NOMO-1 treated with DMSO at 0.1 percent for 48 hours (cell line): ENCODE measurements around the gene NCDN.

Experiments
- DNase-seq: peaks from one replicate; lab custom pipeline; 2025; ENCODE audit not compliant: unreplicated experiment; lab: John Stamatoyannopoulos, UW

The NCDN gene

DNA sequence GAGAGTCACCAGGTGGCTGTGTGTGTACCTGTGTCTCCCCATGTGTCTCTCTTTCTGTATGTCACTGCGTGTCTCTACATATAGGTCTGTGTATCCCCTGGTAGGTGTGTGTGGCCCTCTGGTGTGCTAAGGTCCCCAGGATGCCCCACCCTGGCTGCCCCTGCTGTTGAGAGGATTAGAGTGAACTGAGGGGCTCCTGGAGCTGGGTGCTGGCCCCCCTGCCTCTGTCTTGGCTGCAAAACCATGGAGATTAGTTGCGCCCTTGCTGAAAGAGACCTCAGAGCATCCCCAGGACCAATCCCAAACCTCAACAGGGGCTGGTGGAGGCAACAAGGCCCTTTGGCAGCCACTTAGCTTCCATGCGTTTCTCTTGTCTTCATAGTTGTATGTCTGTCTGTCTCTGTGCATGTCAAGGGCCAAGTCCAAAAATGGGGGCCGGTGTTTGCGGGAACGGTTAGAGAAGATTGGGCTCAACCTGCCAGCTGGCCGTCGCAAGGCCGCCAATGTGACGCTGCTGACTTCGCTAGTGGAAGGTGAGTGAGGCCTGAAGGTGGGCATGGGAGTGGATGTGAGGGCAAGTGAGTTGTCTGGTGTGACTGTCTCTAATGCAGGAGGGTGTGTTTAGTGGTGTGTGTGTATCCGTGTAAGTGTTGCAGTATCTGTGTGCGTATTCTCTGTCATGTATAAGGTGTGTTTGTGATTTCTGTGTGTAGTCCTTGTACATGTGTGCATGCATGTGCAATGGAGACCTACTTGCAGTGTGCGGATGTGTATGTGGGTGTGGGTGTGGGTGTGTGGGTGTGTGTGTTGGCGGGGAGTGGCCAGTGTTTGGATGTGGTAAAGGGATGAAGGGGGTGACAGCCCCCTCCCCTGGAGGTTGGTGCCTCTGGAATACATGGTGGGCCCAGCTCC lies 32.2 kb downstream of the NCDN start:
- no peak for DNase-seq

DNA sequence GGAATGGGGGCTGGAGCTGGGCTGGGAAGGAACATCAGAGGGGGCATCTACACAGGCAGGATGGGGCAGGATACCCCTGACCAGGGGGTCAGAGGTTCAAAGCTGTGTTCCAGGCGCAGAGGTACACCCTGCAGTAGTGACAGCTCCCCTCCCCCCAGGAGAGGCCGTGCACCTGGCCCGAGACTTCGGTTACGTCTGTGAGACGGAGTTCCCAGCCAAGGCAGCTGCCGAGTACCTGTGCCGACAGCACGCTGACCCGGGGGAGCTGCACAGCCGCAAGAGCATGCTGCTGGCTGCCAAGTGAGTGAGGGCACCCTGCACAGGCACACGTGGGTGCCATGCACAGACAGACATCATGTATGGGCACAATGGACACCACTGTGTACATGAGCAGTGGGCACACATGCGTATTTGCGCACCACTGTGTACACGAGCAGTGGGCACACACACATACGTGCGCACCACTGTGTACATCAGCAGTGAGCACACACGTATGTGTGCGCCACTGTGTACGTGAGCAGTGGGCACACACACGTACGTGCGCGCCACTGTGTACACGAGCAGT lies 33.0 kb downstream of the NCDN start:
- no peak for DNase-seq

DNA sequence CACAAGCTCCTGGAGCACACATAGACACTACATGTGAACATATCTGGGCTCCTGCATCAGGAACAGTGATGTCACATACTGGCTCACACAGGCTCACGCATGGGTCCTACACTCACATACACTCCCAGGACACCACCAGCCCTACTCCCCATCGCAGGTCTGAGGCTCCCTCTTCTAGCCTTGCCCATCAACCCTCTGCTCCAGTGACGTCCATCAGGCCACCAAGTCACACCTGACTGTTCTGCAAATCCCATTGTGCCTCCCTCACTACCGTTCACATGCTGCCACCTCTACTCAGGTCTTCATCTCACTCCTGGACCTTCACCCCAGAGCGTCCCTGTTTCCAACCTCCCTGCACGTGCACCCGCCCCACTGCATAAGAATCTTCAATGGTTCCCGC lies 33.6 kb downstream of the NCDN start:
- no peak for DNase-seq

DNA sequence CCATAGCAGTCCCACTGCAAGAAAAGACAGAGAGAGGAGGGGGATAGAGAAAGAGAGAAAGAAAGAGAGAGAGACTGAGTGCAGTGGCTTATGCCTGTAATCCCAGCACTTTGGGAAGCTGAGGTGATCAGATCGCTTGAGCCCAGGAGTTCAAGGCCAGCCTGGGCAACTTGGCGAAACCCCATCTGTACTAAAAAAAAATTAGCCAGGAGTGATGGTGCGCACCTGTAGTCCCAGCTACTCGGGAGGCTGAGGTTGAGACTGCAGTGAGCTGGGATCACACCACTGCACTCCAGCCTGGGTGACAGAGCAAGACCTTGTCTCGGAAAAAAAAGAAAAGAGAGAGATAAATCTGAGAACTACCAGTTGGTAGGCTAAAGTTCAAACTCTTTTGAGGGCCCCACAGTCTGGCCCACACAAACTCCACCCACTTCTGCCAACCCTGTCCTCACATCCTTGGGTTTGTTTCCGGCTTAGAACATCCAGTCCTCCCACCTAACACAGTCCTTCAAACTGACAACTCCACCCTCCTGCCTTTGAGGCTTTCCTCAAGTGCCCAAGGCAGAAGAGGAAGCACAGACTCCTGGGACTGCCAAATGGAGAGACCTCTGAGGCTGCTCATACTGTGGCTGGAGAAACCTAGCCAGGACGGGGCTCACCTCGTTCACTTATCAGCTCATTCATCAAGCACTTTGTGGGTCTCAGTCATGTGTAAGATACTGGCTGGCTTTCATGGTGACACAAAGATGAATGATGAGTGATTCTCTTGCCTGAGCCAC lies 35.6 kb downstream of the NCDN start:
- DNase-seq, result peak; percentile 14

DNA sequence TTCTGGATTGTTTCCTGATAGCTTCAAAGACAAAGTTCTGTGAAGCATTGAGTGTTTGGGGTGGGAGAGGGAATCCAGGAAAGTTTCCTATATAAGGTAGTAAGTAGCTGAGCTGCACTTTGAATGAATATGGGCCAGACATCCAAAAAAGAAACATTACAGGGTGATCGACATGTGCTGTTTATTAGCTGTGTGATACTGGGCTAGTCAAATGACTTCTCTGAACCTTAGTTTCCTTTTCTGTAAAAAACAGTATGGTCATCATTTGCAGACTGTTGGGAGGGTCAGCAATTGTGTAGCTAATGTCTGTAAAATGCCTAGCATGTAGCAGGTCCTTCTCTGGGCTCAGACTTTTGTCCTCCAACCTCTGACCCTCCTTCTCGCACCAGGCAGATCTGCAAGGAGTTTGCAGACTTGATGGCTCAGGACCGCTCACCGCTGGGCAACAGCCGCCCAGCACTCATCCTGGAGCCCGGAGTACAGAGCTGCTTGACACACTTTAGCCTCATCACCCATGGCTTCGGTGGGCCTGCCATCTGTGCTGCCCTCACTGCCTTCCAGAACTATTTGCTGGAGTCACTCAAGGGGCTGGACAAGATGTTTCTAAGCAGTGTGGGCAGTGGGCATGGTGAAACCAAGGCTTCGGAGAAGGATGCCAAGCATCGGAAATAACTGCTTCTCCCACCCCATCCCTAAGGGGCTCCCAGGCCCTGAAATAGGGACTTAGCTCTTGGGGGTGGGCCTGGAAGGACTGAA lies 36.6 kb downstream of the NCDN start:
- DNase-seq, result no peak

DNA sequence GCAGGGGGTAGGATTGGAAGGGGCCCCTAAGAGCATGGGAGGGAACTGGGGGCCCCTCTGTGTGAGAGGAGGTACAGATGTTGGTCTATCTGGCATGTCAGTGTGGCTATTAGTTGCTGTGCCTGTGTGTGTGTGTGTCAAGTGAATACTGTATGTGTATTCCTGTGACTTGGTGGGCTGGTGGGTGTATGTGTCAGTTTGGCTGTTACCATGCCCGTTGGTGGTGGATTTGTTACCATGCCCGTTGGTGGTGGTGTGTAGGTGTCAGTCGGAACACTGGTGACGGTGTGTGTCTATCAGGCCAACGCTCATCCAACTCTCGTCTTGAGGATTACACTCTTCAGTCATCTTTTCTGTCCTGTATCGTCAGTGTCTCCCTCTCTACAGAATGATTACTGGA lies 38.1 kb downstream of the NCDN start:
- no peak for DNase-seq

DNA sequence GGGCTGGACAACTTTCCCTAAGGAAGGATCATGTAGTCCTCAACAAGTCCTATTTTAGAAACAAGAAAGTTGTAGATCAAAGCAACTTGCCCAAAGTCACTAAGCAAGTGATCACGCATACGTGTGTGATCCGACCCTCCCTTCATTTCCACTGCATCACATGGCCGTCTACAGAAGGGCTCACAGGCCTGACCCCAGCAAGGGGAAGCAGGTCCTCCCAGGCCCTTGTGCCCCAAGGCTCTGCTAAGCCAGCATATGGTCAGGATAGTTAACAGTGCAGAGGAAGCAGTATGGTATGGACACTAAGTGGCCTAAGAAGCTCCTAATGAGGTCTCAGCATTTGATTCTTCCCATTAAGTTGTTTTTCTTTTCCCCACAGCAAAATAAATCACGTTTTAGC lies 40.3 kb downstream of the NCDN start:
- no peak for DNase-seq

DNA sequence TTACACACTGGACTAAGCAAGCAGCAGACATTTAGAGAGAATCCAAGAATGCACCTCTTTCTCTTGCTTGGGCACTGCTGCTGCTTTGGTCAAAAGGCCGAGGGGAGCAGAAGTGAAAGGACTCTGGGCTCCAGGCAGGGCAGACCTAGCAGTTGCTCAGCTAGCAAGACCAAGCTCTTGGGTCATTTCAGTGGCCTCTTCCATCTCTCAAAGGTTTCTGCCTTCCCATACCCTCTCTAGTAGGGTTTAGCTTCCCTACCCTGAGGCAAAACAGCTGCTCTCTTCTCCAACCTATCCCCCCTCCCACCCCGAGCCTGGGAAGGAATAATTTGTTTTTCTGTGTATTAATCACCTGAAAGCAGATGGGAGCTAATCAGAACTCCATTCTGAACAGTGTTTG lies 41.3 kb downstream of the NCDN start:
- no peak for DNase-seq

DNA sequence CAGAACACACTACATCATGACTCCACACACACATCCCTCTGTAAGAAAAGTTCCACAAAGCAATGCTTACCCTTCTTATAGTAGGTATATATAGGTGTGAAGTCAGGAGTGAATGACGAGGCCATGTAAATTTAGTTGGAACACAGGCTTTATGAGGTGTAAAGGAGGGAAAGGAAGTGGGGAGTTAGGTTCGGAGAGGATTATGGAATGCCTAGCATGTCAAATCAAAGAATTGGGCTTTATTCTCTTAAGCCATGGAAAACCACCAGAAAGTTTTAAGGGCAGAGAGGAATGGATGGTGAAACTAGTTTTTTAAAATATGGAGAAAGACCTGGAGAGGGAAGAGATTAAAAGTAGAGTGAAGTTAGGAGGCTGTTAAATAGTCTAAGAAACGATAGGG lies 41.8 kb downstream of the NCDN start:
- DNase-seq, result no peak

DNA sequence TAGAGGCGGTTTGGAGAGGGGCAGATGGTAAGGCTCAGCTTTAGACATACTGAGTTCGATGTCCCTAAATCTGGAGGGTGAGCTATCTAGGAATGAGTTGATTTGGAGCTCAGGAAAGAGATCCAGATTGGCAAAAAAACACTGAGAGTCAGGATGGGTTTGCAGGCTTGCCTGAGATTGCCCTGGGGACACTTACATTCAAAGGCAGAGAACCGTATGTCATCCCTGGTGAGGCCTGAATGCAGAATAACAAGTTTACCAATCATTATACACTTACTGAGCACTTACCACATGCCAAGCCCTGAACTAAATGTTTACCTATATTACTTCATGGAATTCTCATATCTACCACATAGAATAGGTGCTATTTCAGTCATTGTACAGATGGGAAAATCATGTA lies 43.0 kb downstream of the NCDN start:
- DNase-seq, result no peak

DNA sequence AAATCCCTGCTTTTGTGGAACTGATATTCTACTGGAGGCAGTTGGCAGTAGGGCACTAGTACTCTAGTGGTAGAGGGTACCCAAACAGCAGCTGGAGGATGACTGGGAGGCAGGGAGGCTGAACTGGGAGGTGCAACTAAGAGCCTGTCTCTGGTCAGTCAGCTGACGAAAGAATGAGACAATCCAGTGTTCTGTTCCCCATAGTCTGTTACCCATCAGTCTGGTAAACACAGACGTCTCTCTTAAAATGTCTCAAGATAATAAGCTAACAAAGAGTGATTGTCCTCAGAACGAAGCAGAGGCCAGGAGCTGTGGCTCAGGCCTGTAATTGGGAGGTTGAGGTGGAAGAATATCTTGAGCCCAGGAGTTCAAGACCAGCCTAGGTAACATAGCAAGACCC lies 45.9 kb downstream of the NCDN start:
- DNase-seq, result no peak

DNA sequence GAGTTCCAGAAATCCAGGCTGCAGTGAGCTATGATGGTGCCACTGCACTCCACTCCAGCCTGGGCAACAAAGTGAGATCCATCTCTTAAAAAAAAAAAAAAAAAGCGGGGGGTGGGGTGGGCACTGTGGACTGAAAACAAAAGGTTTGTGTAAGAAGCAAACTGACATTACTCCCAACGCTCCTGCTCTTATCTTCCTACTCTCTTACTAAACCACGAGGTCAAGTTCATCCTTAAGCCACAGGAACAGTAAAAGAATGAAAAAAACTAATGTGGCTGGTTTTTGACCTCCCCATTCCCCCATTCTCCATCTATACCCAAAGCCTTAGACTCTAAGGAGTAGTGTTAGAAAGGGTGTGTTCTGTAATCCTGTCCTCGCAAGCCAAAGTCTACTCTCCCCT lies 46.3 kb downstream of the NCDN start:
- DNase-seq, result no peak

DNA sequence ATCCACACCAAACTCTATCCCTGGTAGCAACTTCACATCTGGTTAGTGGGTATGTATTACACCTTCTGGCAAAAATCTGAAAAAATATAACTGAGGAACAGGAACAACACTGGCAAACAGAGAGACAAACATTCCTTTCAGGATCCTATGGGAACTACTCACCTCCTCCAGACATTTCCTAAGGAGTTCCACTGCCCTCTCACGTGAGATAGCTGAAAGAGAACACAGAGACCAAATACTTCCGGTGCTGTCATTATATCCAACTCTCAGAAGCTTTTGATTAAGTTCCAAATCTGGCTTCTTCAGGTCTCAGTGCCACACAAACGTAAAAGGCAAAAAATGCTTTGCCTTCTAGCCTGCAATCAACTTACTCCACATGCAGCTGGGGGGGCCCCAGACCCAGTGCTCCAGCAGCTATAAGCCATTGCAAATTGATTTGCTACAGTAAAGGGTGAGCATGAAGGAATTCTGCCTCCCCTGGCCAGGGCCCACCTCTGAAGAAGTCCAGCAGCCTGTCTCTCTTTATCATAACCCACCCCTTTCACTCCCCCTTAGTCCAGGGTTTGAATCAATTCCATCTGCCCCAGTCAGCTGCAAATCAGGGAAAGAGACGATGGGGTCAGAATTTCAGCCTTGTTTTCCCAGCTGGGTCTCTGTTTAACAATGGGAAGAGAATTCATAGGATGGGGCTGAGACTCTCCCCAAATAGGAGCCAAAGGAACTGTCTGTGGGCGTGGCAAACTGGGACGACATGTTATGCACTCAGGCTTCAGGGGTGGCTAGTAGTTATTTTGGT lies 47.7 kb downstream of the NCDN start:
- DNase-seq, result no peak

DNA sequence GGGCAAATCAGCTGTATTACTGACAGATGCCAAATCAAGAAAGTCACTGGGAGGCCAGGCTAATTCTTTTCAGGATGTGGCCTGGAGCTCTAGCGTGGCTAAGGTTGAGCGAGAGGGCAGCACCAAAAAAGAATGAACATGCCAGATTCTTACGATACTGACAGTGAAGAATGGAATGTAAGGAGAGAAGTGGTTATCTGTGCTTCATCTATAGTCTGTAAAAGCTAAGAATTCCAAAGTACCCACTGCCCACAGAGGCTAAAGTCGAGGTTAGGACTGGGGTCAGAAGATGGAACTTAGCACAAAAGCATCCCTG lies 48.2 kb downstream of the NCDN start:
- no peak for DNase-seq

DNA sequence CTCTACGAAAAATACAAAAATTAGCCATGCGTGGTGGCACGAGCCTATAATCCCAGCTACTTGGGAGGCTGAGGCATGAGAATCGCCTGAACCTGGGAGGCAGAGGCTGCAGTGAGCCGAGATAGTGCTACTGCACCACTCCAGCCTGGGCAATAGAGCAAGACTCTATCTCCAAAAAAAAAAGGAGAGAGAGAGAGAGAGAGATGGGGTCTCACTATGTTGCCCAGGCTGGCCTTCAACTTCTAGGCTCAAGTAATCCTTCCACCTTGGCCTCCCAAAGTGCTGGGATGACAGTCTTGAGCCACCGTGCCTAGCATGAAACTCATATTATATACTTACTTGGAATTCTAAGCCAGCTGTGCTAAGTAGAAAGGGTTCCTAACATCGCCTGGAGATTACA lies 54.1 kb downstream of the NCDN start:
- DNase-seq, result no peak

DNA sequence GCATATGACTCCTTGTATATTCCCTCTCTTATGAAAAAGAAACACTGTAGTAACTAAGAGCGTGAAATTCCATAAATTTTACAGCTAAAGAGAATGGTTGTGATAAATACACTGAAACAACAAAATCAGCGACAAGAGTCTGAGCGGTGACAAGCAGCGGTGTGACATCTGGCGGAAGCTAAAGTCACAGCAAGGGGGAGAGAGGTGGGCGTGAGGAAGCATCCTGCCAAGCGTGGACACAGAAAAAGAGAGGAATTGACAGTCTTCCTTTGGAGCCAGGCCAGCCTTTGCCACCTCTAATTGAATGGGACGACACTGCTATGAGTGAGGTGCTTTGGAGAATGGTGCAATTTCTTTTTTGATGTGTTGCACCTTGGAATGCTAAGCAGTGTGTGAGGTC lies 57.8 kb downstream of the NCDN start:
- no peak for DNase-seq
